Stimulated activated CD8-positive, alpha-beta memory T cell treated with anti-CD3 and anti-CD28 coated beads, Interleukin-12 subunit alpha, Interleukin-12 subunit beta, amount 100 ng/mL, for 1 hour (primary cell): ENCODE data around the gene SDE2.
"Not testable (repeated sequence)": the region's sequence is repeated elsewhere in the genome, so short reads cannot be mapped to it uniquely, and the experiment has no call there.

Source experiments
- DNase-seq: peaks from one replicate; pipeline ENCODE4 v3.0.0-alpha.2; 2020; ENCODE audit warnings: low read depth

Gene SDE2

DNA sequence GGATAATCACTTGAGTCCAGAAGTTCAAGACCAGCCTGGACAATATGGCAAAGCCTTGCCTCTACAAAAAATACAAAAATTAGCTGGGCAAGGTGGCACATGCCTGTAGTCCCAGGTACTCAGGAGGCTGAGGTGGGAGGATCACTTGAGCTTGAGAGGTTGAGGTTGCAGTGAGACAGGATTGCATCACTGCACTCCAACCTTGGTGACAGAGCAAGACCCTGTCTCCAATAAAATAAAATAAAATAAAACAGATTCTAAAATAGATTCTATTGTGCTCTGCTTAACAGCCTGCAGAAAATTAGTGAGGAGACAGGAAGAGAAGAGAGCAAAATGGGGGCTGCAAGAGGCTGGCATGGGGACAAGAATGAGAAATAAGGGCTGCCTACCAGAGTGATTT is 7.5 kb upstream of the SDE2 start:
- DNase-seq = no peak

DNA sequence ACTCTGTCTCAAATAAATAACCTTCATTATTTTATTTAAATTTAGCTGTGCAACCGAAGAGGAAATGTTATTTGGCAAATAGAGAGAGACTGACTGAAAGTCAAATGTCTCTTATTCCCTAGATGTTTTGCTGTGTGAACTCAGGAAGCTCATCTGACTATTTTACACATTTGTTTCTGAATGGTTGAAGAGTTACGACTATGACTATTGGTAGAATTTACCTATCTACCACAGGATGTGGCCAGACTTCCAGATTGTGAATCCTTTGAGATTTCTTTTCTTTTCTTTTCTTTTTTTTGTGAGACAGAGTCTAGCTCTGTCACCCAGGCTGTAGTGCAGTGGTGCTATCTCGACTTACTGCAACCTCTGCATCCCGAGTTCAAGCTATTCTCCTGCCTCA is 5.3 kb upstream of the SDE2 start:
- DNase-seq = no peak

DNA sequence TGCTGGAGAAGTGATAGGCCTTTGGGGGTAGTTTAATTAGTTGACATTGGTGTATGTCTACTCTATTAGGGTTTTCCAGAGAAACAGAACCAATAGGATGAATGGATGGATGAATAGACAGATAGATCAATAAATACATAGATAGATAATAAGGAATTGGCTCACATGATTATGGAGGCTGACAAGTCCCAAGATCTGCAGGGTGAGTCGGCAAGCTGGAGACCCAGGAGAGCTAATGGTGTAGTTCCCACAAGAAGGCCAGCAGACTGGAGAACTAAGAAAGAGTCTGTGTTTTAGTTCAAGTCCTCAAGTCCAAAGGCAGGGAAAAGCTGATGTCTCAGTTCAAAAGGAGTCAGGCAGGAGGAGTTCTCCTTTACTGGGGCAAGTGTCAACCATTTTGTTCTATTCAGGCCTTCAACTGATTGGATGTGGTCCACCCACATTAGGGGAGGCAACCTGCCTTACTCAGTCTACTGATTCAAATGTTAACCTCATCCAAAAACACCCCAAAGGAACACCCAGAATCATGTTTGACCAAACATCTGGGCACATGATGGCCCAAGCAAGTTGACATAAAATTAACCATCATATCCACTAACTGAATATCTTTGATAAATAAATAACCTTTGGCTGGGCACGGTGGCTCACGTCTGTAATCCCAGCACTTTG is 4.5 kb upstream of the SDE2 start:
- no peak for DNase-seq

DNA sequence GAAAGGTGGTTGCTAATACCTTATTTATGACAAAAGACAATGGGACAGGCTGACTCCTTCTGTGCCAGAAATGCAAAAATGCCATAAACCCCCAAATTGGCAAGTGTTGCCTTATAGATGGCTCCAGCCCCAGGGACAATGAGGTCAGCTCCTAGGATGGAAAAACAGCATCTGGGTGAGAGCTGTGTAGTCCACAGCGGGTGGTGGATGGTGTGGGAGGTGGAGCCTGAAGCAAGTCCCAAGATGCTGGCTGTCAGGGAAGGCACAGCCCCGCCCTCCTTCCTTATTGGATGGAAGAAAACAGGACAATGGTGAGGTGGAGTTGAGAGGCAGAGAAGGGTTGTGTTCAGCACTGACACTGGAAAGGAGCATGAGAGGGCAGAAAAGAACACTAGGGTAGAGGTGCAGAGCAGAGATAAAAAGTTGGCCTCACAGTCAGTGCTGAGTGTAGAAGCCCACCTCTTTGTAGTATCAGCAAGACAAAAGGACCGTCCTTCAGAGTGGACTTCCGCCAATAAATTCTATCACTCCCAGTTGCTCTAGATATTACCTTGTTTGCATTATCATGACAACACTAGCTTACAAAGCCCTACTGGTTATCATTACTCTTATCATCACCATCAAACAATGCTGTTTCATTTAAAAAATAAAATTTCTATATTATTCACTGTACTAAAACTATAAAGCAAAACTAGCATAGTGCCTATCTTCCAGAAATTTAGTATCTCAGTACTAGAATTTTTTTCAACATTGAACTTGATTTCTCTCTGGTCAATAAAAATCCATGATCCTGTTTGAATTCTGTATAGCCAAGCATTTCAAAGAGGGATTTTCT is 3.7 kb upstream of the SDE2 start:
- no peak for DNase-seq

DNA sequence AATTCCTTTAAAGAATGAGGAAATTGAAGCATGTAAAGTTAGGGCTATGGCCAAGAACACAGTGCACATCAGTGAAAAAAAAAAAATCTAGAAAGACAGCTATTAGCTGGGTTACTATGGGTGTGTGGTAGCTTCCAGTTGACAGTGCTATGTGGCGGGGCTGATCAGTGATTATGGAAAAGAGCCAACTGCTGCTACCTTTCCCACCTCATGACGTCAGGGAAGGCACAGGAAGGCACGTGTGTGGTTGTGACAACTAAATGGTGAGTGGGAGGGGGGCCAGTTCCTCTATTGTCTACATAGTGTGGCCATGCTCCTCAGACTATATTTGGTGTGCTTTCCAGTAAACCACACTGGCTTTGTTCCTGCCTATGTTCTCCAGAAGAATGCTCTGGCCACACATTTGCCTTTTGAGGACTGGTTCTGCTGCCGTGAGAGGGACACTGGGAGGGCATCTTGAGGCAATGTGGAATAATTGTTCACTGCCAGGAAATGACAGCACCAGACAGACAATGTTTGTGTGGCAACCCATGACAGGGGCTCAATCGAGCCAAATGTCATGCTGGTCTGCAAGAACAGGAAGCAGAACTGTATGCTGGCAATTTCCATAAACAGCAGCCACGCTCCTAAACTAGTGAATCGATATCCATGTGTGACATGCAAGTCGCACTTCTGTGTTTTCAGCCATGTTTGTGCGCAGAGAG is 3.0 kb upstream of the SDE2 start:
- peak; percentile 33 for DNase-seq

DNA sequence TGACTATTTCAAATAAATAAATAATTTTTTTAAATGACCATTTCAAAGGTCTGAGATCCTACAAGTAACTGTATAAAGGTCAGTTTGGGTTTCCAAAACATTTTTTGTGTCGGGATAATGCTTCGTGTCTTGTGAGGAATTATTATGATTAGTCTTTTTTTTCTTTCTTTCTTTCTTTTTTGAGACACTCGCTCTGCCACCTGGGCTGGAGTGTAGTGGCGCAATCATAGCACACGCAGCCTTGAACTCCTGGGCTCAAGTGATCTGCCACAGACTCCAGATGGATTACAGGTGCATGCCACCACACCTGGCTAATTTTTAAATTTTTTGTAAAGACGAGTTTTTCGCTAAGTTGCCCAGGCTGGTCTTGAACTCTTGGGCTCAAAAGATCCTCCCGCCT is 1.9 kb upstream of the SDE2 start:
- no peak for DNase-seq

DNA sequence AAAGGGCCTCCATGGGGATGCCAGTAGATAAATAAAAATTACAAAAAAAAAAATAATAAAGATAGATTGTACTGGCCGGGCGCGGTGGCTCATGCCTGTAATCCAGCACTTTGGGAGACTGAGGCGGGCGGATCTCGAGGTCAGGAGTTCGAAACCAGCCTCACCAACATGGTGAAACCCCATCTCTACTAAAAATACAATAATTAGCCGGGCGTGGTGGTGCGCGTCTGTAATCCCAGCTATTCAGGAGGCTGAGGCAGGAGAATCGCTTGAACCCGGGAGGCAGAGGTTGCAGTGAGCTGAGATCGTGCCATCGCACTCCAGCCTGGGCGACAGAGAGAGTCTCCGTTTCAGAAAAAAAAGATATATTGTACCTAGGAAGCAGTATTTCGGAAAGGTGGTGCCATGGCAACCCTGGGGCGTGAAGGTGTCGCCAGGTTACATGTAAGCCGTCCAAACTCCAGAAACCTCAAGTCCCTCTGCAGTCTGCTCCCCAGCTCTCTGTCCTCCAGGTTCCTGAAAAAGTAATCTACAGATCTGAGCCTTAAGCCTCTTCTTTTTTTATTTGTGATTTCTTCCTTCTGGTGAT is 1.4 kb upstream of the SDE2 start:
- not testable (repeated sequence) for DNase-seq

DNA sequence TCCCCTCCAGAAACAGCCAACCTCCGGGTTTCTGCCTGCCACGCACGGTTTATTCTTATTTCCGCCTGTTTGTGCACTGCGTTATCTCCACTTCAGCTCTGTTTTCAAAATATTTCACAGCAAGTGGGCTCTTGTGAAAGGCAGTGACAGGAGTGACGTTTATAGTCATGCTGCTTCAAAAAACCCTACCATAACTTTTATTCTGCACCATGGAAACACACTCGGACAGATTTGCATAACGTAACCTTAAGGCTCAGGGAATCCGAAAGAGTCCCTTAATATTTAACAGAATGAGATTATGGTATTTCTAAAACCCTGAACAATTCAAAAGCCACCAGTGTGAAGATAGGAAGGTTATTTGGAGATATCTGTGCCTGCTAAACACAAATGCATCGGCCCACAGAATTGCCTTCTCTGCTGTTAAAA is 782 bp upstream of the SDE2 start:
- DNase-seq = no peak

DNA sequence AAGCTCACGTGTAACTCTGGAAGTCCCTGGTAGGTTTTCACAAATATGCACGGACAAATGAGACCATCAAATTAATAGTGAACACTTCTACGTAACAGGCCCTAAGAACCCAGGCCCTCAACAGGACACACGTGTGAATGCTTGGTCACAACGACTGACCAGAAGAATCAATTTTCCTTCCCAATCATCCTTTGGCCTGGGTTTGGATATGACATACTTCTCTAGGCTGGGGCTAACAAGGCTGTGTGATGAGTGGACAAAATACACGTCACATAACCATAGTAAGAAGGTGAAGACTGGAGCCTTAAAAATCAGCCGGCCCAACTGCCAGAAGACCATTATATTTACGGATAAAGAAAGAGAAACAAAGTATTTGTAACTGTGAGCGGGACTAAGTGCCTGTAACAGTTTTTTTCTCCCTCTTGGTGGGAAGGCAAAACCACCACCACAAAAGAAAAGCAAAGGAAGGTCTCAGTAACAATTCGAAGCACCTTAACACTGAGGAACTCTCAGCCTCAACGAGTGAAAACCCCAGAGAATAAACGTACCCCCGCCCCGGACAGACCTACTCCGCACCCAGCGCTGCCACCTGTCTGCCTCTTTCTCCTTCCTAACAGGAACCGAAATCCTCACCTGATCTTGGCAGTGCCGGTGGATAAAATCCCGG is 450 bp downstream of the SDE2 start:
- DNase-seq = no peak

DNA sequence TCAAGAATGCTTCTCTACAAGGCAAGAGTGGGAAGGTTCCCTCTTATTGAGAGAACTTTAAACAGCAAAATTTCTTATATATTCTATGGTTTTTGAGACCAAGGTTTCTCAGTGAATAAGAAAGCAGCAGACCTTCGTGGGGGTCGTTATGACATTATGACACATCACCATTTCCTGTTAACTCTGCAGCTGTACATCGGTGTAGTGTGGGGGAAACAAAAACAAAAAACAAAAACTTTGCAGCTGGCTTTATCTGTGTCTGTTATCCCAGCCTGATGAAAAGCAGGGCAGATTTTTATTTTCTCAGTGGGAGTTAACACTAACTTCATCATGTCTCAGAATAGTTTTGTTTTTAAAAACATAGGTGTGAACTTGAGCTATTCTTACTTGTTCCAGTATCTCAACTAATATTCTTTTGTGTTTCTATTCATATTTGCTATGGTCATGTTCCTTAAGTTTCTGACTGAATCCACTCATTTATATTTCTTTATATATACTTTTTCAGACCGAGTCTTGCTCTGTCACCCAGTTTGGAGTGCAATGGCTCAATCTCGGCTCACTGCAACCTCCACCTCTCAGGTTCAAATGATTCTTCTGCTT is 2.1 kb downstream of the SDE2 start:
- DNase-seq = no peak

DNA sequence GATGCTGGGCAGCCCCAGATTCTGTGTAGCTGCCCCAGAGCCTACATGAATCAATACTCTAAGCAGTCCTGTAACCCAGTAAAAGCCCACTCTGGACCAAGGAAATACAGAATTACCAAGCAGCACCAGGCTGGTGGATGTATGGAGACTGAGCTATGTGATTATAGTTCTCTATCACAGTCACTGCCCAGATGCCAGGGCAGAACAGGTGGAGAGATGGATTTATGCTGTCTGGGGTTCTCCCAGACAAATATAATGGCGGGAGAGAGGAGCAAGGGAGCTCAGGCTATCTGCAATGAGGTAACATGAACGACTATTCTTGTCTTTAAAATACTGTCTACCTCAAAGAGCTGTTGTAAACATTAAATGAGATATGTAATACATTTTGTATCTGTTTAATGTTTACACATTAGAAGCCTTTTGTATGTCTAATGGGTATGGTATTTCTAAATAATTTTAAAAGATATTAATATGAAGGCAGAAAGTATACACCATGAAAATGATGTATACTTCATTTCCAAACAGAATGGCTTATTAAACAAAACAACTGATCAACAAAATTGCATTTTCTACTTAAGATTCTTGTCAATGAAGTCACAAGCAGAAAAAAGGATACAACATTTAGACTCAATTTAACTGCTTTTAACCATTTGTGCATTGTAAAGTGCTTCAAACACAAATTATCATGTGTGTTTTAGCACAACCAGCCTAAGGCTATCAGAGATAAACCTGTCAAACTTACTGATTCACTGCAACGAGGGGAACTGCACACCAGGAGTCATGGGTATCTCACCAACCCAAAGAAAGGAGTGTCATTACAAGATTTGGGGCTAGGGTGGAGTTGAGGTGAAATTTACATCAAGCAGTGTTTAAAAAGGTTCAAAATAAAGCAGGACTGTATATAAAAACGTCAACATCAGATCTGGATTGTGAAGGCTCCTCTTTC is 3.0 kb downstream of the SDE2 start:
- DNase-seq = no peak

DNA sequence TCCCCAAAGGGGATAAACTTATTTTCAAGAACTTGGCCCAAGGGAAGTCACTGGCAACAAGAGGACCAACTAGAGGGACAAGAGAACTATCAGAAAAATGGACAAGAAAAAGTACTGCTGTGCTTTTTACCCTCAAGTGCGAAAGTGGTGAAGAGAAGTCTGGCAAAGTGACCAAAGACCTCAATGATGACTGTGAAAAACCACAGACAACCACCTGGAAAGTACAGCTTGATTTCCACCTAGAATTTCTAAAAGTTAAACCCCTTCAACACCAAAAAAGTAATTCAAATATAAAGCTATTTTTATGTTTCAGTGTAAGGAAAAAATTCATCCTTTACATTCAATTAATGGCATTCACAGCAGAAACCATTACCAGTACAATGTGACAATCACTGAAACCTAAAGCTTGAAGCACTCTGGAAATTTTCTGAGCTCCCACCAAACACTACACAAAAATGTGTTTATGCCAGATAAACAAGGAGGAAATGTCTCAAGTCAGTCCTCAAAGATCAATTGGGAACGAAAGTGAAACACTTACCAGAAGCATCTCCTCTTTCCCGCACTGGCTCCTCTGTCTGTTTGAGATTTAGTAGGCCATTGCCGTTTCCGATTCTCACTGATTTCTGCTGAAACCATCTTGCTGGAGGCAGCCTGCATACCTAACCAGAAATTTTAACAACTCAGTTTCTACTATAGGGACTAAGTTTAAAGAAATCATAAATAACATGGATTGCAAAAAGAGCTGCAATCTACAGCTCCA is 8.3 kb downstream of the SDE2 start:
- no peak for DNase-seq

DNA sequence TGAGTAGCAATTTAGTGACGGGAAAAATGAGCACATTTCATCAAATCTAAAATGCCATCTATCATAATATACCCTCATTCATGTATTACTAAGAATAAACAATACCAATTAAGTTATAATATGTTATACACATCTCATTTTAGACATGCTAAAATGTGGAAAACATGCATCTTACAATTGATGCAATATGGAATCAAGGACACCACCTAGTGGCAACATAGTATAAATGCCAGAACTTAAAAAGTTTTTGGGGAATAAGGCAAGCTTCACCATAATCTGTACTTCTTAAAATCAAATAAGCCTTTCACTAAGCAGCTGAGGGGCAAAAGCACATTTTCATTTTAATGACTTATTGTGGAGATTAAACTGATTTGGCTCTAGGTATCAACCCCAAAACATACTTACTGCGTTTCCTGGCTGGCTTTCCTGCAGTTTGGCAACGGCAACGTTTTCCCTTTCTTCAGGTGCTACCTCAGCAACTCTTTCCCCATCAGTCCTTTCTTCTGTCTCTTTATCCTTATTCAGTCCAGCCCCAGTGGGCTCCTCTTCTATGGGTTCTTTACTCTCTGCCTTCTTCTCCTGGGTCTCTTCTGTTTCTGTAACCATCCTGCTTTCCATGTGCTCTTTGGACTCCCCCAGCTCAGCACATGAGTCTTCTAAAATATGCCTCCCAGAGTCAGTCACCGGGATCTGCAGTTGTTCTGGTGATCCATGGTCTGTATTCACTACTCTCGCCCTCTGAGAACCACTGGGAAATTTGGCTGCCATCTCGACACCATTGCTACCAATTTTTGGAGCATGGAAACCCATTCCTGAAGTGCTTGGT is 11.4 kb downstream of the SDE2 start:
- no peak for DNase-seq

DNA sequence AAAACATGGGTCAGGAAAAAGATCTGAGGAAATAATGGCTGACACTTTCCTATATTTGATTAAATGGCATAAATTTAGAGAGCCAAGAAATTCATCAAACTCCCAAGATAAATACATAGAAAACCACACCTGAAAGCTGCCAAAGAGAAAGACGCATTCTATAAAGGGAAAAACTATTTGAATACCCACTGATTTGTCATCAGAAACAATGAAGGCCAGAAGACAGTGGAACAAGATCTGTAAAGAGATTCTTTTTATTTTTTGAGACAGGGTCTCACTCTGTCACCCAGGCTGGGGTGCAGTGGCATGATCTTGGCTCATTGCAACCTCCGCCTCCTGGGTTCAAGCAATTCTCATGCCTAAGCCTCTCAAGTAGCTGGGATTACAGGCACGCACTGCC is 17.4 kb downstream of the SDE2 start:
- DNase-seq = no peak

DNA sequence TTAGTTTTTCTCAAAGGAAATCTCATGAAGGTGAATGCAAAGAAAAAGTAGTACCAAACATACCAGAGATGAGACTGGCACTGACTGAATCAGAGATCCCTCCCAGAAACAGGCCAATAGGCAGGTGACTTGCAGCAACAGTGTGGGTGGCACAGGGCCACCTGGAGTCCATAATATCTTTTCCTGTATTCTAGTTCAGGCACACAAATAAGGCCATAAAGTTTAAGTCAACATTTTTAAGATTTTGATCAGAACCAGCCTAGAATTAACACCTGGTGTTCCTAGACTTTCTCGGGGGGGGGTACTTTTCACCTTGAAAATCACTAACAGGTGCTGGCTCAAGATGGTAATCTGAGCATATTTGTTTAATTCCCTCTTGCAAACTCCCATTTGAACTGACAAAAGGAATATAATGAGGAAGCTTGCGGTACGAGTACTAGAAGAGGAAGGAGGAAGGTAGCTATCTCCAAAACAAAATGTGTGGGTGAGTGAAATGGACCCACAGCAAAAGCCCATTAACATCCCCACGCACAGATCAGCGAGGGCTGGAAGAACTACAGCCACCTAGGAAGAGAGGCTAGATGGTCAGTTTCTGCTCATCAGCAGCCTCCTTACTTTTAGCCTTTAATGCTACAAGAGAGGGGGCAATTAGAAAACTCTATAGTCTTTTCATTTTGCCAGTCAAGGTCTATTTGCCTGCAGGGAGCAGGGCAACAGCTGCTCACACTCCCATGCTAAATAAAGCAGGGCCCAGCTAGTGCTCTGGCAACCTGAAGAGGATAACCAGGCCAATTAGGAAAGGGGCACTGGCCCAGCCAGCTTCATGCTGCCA is 18.9 kb downstream of the SDE2 start:
- no peak for DNase-seq

DNA sequence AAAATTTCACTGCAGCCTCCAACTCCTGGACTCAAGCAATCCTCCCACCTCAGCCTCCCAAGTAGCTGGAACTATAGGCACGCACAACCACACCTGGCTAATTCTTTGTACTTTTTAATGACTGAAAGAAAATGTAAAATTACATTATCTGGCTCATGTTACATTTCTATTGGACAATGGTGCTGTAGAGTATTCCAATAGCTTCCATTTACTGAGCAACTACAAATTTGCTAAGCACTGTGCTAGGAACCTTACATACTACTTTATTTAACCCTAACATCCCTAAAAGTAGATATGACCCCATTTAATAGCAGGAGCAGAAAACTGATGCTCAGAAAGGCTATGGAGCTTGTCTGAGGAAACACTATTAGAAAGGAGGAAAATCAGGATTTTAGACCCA is 19.7 kb downstream of the SDE2 start:
- no peak for DNase-seq

DNA sequence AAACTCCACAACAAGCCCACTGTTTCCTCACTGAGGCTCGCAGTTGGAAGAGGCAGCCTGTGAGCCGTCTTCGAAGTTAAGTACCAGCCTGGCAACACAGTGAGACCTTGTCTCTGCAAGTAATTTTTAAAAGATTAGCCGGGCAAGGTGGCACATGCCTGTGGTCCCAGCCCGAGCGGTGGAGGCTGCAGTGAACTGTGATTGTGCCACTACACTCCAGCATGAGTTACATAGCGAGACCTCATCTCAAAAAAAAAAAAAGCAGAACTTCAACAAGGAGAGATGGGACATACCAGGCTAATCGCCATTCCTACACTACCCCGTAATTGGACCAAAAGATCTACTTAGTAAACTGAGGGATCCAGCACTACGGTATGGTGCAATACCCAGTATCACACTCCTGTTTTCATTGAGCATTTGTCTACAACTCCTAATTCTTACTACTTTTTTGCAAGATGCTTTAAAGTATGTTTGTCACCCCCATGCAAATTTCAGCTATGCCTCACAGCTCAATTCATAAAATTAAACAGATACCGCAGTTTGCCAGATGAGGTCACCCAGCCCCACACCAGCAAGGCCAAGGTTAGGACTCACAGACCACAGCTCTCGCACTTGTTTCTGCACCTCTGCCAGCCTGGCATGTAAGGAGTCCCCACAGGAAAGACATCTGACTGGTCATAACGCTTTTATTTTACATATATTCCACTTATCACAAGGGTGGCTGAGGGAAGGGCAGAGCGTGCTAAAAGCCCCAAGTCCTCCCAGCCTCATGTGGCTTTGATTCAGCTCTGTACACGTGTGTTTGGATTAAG is 21.0 kb downstream of the SDE2 start:
- DNase-seq = no peak
